Measurements from ENCODE around the gene SYN1.

- TF ChIP-seq CTCF (IDR thresholded peaks at IDR 0.05; ENCODE audit: low read depth, low read length) = no peak
- no peak for TF ChIP-seq EZH2phosphoT487 (IDR thresholded peaks at IDR 0.05; ENCODE audit: low read depth)
Observed at GRCh38 chrX:47579537-47579936, 40.1 kb downstream of the SYN1 start.
